Mammary microvascular endothelial cell (primary cell): ENCODE measurements around the gene CTSZ. TPM values are rescaled to one million over a fixed set of nuclear protein-coding genes. Genes with fewer than 3 reads are reported as not detected.

ENCODE experiments used
- total RNA-seq: library from RNA; depleted of rRNA; stranded (reverse); fragments of >200 nt; gene quantifications from 2 replicates; pipeline ENCODE4 v1.2.3, GENCODE V29; 2015

The CTSZ gene
- total RNA-seq: 180 and 216 TPM in 2 replicates

GRCh38 chr20:59006864-59007664 lies at the start of gene CTSZ:
TSS of gene CTSZ (minus strand) at chr20:59007254. CDS start at chr20:59007128, 126 bp downstream.

GRCh38 chr20:59042151-59042795 lies 35.2 kb upstream of the CTSZ start, which contains the start of gene PRELID3B:
TSS of gene PRELID3B (minus strand) at chr20:59042786. CDS start at chr20:59042730, 56 bp downstream.

GRCh38 chr20:59032023-59032712 lies 25.1 kb upstream of the CTSZ start, which contains the start of gene ATP5F1E:
TSS of gene ATP5F1E (minus strand) at chr20:59032335. CDS start at chr20:59032251, 84 bp downstream.

GRCh38 chr20:59019217-59019616 lies 12.2 kb upstream of the CTSZ start, which contains the start of gene TUBB1:
TSS of gene TUBB1 (plus strand) at chr20:59019429. CDS start at chr20:59019523, 94 bp downstream.

GRCh38 chr20:58980711-58981627 lies 26.1 kb downstream of the CTSZ start, which contains the start of gene NELFCD:
TSS of gene NELFCD (plus strand) at chr20:58981256. CDS start at chr20:58981310, 54 bp downstream.

Other genes starting within 250 kb of the CTSZ start
- not detected in 2 replicates for gene GNAS-AS1, start 156.4 kb downstream of the CTSZ start, total RNA-seq
- gene GNAS, start 154.5 kb downstream of the CTSZ start, total RNA-seq: 552 and 577 TPM in 2 replicates
- 49.3 and 52.3 TPM in 2 replicates for gene NELFCD, start 26.0 kb downstream of the CTSZ start, total RNA-seq
- gene TUBB1, start 12.2 kb upstream of the CTSZ start, total RNA-seq: not detected in 2 replicates
- 40.9 and 43.7 TPM in 2 replicates for gene ATP5F1E, start 25.1 kb upstream of the CTSZ start, total RNA-seq
- 44.0 and 56.2 TPM in 2 replicates for gene PRELID3B, start 35.5 kb upstream of the CTSZ start, total RNA-seq
- gene ZNF831, start 156.6 kb upstream of the CTSZ start, total RNA-seq: not detected in 2 replicates